Measurements from ENCODE around the gene TMEM191C.
"Not testable (repeated sequence)": the region's sequence is repeated elsewhere in the genome, so short reads cannot be mapped to it uniquely, and the experiment has no call there.

TMEM191C gene

DNA sequence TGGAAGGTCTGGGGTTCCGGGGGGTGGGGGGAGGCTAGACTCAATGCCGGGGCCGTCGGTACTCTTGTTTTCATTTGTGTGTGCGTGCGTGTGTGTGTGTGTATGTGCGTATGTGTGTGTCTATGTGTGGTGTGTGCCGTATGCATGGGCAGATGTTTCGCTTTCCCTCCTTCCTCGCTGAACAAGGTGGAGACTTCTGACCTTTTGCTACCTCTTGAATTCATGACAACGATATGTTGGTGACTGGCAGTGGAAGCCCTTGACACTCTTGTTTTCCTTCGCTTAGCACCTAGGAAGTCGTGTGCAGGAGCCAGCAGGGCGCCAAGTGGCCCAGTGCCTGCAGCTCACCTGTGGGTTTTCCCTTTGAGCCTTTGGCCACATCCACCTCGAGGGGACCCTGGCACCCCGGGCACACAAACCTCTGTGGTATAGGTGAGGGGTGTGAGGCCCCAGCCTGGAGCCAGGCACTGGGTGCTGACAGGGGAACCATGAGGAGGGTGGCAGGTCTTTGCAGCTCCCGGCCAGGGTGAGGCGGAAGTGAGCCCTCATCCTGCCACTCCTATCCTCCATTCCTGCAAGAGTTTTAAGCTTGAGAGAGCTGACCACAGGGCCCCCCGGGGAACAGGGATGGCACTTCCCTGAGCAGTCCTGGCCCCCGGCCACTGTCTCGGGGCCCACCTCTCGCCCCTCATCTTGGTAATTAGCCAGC is 19.3 kb upstream of the TMEM191C start:
- TF ChIP-seq, protein P1, sequence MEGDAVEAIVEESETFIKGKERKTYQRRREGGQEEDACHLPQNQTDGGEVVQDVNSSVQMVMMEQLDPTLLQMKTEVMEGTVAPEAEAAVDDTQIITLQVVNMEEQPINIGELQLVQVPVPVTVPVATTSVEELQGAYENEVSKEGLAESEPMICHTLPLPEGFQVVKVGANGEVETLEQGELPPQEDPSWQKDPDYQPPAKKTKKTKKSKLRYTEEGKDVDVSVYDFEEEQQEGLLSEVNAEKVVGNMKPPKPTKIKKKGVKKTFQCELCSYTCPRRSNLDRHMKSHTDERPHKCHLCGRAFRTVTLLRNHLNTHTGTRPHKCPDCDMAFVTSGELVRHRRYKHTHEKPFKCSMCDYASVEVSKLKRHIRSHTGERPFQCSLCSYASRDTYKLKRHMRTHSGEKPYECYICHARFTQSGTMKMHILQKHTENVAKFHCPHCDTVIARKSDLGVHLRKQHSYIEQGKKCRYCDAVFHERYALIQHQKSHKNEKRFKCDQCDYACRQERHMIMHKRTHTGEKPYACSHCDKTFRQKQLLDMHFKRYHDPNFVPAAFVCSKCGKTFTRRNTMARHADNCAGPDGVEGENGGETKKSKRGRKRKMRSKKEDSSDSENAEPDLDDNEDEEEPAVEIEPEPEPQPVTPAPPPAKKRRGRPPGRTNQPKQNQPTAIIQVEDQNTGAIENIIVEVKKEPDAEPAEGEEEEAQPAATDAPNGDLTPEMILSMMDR (IDR thresholded peaks at IDR 0.05; ENCODE audit: low read depth, low read length) = no peak
- H3K4me3 ChIP-seq (ENCODE audit: low read depth, low read length) = no peak overlapping the region

DNA sequence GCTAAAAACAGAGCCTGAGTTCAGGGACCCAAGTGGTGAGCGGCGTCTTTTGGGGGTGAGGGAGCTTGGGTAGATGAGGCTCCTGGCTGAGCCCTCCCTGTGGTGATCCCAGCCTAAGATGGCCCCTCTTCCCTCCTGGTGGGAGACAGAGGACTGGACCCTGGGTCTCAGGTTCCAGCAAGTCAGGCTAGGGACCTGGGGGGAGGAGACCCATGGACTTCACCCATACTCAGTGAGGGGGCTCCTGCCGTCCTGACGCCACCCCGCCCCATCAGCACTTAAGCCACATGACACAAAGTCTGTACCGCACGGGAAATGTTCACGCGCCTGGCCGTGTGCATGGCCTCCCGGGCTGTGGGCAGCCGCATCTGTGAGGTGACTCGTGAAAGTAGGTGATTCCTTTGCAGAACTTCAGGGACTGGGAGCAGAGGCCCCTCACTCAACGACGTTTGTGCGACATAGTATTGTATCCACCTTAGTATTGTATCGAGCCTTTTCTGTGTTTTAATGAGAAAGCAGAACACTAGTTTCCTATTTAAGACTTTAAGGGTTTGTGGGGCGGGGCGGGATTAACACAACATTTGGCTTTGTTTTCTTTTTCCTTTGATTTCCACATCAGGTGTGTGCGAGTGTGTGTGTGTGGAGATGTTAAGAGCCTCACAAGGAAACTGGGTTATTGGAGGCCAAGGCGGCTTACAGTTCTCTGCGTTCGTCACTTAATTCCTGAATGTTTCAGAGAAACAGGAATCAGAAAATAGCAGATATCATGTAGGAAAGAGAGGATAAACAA is 18.4 kb upstream of the TMEM191C start:
- no peak overlapping the region for H3K4me3 ChIP-seq (ENCODE audit: low read depth, low read length)
- TF ChIP-seq, protein P1 (IDR thresholded peaks at IDR 0.05; ENCODE audit: low read depth, low read length) = no peak

DNA sequence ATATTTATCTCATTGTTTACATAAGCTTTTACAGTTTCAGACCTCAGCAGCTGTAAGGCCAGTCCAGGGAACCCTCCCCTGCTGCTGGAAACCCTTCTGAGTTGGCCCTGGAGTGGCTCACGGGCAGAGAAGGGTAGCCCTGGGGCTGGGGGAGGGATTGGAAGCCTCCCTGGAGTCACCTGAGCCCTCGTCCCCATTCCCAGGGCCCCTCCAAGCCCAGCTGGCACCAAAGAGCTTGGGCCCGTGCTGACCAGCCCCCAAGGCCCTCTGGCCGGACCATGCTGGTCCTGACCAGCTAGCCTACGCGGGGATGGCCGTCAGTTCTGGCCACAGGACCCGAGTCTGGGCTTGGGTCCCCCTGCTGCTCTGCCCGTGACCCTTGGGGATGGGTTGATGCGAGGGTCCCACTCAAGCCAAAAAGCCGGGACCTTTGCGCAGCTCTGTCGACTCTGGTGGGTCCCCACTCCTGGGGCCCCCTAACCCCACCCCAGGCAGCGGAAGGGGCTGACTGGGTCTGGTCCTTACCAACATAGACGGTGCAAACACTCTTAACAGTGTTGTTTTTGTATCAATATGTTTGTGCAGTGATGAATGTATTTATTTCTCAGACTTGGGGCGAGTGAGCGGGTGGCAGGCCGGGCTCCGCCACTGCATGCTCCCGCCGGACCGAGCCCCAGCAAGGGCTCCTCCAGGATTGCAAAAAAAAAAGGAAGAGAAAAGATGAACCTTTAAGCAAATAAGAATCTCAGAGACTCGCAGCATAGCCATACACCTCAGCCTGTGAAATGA is 17.5 kb upstream of the TMEM191C start:
- no peak overlapping the region for H3K4me3 ChIP-seq (ENCODE audit: low read depth, low read length)
- TF ChIP-seq, protein P1 (IDR thresholded peaks at IDR 0.05; ENCODE audit: low read depth, low read length) = no peak

DNA sequence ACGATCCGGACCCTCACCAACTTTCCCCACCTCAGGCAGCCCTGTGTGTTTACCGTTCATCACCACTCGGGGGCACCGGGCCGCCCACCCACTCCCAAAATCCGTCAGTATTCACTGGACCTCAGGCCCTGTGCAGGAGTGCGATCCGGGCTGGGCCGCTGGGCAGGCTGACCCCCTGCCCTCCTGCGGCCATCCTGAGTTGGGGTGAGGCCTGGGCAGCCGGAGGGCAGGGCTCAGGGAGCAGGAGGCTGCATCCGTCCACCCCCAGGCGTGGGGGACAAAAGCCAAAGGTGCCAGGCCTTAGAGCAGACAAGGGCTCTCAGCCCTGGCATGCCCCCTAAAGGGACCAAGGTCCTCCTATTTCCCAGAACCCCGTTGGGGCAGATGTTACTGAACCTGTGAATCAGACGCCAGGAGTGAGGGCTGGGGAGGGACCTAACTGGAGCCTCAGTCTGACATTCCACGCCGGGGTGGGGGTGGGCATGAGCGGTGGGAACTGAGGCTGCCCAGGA is 16.8 kb upstream of the TMEM191C start:
- no peak overlapping the region for H3K4me3 ChIP-seq (ENCODE audit: low read depth, low read length)
- TF ChIP-seq, protein P1 (IDR thresholded peaks at IDR 0.05; ENCODE audit: low read depth, low read length) = no peak

DNA sequence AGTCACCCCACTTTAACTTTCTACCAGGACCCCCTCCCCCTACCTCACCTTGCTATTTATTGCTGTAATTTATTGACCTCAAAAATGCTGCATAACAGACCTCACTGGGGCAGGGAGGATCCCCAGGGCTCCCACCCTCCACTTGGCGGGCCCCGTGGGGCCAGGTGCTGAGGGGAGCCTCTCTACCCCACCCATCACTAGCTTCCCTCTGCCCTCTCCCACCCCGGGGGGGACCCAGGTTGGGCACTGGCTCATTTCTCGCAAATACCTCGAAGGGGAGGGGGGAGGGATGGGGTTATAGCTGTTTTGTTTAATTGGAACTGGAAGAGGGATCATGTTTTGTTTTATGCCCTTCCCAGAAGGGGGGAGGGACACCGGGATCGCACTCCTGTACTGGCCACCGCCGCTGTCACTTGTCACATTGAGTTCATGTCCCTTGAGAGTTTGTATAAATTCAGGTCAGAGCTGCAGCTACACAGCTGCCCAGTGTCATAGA is 16.3 kb upstream of the TMEM191C start:
- TF ChIP-seq, protein P1 (IDR thresholded peaks at IDR 0.05; ENCODE audit: low read depth, low read length) = no peak
- no peak overlapping the region for H3K4me3 ChIP-seq (ENCODE audit: low read depth, low read length)

DNA sequence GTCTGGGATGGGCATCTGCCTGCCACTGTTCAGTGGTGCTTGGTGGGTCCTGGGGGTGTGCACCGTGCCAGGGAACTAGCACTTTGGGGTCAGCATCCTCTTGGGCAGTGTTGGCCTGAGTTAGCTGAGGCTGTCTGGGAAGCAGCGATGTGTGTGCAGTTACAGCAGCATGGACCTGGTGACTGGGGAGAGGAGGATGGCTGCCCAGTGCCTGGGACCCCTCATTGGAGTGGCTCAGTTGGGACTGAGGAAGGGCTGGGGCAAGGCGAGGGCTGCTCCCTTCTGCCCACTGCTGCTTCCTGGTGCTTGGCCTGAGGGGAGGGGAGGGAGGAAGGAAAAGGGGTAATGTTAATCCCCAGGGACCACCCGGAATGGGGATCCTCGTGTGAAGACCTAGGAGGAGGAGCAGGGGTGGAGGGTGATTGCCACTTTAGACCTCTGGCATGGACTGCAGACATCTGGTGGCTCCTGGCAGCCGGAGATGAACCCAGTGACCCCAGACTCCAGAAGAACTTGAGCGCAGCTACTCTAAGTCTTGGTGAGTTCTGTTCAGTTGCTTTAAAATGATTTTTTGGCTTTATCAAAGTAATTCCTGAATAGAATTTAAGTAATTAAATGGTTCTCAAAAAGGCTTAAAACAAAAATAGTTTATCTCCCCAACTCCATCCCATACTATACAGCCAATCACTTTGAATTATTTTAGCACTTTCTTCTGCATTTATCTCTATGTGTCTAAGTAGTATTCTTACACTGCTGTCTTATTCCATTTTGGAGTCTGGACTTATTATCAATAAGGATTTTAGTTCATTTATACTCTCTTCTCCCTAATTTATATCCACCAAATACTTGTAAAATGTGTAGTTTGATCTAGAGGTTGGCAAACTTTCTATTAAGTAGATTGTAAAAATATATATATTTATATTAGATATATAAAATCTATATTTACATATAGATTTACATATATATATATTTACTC is 15.4 kb upstream of the TMEM191C start:
- H3K4me3 ChIP-seq (ENCODE audit: low read depth, low read length) = no peak overlapping the region

DNA sequence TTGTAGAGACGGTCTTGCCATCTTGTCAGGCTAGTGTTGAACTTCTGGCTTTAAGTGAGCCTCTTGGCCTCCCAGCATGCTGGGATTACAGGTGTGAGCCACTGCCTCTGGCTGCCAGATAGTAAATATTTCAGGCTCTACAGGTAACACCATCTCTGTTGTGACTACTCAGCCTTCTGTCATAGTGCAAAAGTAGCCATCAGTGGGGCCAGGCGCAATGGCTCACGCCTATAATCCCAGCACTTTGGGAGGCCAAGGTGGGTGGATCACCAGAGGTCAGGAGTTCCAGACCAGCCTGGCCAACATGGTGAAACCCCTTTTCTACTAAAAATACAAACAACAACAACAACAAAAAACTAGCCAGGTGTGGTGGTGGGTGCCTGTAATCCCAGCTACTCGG is 14.5 kb upstream of the TMEM191C start:
- not testable (repeated sequence) for H3K4me3 ChIP-seq (ENCODE audit: low read depth, low read length)

More for the DNA sequence above, 15.4 kb upstream of the TMEM191C start:
- TF ChIP-seq, protein P1 (IDR thresholded peaks at IDR 0.05; ENCODE audit: low read depth, low read length) = no peak

DNA sequence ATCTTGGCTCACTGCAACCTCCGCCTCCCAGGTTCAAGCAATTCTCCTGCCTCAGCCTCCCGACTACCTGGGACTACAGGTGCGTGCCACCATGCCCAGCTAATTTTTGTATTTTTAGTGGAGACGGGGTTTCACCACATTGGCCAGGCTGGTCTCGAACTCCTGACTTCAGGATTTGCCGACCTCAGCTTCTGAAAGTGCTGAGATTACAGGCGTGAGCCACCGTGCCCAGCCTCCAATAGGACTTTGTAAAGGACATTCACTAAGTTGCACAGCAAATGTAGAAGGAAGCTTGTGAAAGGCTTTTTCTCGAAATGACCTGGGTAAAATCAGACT is 12.2 kb upstream of the TMEM191C start:
- not testable (repeated sequence) for H3K4me3 ChIP-seq (ENCODE audit: low read depth, low read length)

All from WI38 (cell line).